GM12801 (cell line): ENCODE results near the gene ST3GAL3.

ENCODE experiments used
- TF ChIP-seq, protein P1 (sequence below): IDR thresholded peaks from one replicate; pipeline ENCODE4 v1.5.1; 2011; ENCODE audit warnings: control low read depth; ENCODE audit not compliant: insufficient read length; ENCODE audit errors: extremely low read depth

The ST3GAL3 gene

DNA sequence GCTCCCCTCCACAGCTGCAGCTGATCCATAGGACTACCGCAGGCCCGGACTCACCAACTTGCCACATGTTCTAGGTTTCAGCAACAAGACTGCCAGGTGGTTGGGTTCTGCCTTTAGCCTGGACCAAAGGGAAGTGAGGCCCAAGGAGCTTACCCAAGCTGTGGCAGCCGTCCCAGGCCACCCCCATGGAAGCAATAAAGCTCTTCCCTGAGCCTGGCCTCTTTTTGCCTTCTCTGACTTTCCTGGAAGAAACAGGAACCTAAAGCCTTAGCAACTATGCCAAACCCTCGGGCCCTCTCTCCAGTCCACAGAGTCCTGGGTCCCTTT, 223.6 kb downstream of the ST3GAL3 start:
- TF ChIP-seq, protein P1, sequence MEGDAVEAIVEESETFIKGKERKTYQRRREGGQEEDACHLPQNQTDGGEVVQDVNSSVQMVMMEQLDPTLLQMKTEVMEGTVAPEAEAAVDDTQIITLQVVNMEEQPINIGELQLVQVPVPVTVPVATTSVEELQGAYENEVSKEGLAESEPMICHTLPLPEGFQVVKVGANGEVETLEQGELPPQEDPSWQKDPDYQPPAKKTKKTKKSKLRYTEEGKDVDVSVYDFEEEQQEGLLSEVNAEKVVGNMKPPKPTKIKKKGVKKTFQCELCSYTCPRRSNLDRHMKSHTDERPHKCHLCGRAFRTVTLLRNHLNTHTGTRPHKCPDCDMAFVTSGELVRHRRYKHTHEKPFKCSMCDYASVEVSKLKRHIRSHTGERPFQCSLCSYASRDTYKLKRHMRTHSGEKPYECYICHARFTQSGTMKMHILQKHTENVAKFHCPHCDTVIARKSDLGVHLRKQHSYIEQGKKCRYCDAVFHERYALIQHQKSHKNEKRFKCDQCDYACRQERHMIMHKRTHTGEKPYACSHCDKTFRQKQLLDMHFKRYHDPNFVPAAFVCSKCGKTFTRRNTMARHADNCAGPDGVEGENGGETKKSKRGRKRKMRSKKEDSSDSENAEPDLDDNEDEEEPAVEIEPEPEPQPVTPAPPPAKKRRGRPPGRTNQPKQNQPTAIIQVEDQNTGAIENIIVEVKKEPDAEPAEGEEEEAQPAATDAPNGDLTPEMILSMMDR, result no peak

DNA sequence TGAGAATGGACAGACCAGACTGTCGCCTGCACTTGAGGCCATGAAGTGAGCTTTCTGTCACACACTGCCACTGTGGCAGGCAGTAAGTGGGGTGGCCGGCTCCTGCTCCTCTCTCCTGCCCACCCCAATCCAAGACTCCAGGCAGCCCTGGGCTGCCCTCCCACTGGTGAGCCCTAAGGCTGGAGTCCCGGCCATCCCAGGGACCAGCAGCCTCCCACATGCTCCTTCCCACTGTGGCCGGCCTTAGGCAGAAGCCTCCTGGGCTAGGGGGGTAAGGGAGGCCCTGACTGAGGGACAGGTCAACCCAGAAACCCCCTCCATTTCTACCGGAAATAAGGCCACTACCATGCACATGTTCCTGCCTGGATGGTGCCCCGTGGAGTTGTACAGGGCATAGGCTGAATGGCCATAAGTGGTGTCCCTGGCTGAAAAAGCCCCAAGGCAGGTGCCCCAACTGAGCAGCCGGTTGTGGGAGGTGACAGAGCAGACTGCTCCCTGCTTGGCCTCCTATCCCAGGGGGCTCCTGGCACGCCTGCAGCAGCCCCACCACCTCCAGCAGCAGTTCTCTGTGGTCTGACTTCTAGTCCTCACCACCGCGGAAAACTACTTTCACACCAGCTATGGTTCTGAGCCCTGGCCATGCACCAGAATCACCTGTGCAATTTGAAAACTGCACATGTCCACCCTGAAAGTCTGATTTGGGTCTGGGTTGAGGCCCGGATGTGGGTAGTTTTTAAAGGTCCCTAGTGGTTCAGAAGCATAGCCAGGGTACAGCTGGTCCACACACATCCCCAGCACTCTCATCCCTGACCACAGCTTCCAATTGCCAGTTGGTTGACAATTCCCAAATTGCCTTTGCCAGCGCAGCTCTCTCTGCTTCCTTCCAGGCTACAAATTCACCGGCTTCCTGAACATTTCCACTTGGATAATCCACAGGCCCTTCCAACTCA, 224.7 kb downstream of the ST3GAL3 start:
- TF ChIP-seq, protein P1, result no peak

DNA sequence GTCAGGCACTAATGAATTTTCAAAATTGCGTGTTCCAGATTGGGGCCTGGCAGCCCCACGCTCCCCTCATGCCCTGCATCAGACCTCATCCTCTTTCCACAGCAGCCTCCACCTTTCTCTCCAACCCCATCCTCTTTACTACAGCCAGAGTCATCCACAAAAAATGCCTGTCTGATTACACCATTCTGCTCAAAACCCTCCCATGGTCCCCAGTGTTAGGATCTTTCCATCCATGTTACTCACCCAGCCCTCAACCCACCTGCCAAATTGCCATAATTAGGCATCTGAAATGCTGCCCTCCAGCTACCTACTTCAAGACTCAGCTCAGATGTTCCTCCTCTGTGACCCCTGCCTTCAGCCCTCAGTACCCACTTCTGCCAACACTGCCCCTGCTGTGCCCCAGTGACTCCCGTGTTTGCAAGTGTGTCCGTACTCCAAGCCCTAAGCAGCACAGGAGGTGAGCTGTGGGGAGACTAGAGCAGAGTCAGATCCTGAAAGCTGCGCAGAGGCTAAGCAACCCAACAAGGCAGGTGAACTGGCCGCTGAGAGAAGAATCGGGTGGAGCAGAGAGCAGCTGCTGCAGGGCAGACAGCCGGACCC, 225.6 kb downstream of the ST3GAL3 start:
- TF ChIP-seq, protein P1, result no peak

DNA sequence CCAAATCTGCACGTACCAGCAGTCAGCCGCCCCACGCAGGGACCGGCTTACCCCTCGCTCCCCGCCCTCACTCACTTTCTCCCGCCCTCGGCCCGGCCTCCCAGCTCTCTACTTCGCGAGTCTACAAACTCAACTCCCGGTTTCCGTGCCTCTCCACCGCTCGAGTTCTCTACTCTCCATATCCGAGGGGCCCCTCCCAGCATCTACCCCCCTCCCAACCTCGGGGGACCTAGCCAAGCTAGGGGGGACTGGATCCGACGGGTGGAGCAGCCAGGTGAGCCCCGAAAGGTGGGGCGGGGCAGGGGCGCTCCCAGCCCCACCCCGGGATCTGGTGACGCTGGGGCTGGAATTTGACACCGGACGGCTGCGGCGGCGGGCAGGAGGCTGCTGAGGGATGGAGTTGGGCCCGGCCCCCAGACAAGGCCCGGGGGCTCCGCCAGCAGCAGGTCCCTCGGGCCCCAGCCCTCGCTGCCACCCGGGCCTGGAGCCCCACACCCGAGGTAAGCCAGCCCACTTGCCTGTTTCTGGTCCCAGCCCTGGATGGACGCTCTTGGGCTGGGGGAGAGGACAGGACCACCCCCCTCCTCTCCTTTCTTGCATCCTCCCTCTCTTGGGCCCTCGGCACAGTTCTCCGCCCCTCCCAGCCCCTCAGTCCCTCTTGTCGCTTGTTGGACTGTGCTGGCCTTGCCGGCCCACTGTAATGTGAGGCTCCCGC, 226.2 kb downstream of the ST3GAL3 start, which contains the start of gene ARTN:
ARTN (plus strand) TSS at position 416 of the 715 bp plus-strand sequence. CDS start 1,856 bp downstream, outside the sequence.
- TF ChIP-seq, protein P1, result no peak

DNA sequence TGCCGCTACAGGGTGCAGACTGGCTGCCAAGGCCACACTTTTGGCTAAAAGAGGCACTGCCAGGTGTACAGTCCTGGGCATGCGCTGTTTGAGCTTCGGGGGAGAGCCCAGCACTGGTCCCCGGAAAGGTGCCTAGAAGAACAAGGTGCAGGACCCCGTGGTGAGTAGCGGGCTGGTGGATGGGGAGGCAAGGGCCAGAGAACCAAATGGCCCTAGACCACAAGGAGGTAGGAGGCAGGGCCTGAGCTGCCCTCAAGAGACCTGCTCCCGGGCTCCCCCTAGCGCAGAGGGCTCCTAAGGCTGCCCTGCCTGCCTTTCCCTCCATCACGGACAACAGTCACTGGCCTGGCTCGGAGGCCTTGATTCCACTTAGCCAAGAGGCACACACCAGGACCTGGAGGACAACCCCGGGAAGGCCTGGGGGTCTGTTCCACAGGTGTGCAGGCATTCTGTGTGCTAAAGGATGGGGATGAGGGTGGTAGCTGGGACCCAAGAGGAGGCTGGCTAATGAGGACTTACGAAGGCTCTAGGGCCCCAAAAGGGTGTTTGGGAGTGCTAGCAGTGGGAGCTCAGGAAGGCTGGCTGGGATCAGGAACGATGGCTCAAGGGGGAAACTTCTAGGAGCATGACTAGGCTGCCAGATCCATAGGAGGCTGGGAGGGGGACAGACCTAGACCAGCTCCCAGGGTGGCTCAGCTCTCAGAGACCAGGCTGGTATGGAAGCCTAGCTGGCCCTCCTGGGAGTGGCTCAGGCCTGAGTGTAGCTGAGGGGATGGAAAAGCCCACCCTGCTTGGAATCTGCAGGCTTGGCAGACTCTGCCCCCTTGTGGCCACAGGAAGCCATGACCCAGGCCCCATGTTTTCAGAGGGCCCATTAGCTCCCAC, 227.0 kb downstream of the ST3GAL3 start:
- TF ChIP-seq, protein P1, result no peak

DNA sequence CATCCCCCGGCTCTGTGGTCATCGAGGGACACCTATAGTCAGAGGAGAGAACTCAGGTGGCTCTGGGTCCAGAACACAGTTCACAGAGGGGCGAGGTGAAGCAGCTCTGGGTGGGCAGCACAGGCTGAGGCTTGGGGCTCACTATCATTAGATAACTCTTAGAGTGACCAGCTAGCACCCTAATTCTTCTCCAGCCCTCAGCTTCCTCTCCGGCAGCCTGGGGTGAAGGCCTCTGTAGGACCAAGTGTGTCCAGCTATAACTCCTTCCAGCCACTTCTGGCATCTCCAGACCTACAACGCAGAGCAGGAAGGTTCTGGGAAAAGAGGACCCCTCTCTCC, 227.6 kb downstream of the ST3GAL3 start:
- TF ChIP-seq, protein P1, result no peak
